Stimulated activated CD8-positive, alpha-beta memory T cell treated with anti-CD3 and anti-CD28 coated beads, Interleukin-7, amount 100 ng/mL, for 4 hours (primary cell): ENCODE data around the gene FIS1.
"Not testable (repeated sequence)": the region's sequence is repeated elsewhere in the genome, so short reads cannot be mapped to it uniquely, and the experiment has no call there.

ENCODE experiments used
- DNase-seq, 2 donors: peaks; one replicate each; pipeline ENCODE4 v3.0.0-alpha.2; 2020; ENCODE audit warnings: low read depth in 2 of 2

Gene FIS1

GRCh38 chr7:101205901-101206664 is 38.8 kb downstream of the FIS1 start:
- DNase-seq: no peak

GRCh38 chr7:101203740-101204738 is 40.8 kb downstream of the FIS1 start:
- DNase-seq: not testable (repeated sequence)

- no peak for DNase-seq
These were observed 42.3 kb downstream of the FIS1 start for GRCh38 chr7:101202603-101202918.

- no peak for DNase-seq
These were observed 42.9 kb downstream of the FIS1 start for GRCh38 chr7:101201695-101202602.

GRCh38 chr7:101200862-101201599 is 43.9 kb downstream of the FIS1 start, which contains the start of gene MOGAT3:
MOGAT3 (minus strand) TSS chr7:101201036; CDS start chr7:101200854, 182 bp downstream.
- no peak for DNase-seq

GRCh38 chr7:101200504-101200861 is 44.4 kb downstream of the FIS1 start:
- no peak for DNase-seq

- not testable (repeated sequence) for DNase-seq
These were observed 45.4 kb downstream of the FIS1 start for GRCh38 chr7:101199522-101199921.

- no peak for DNase-seq
These were observed 46.4 kb downstream of the FIS1 start for GRCh38 chr7:101198476-101198875.

- DNase-seq: no peak
These were observed 46.9 kb downstream of the FIS1 start for GRCh38 chr7:101197991-101198390.

GRCh38 chr7:101195884-101196283 is 49.0 kb downstream of the FIS1 start:
- DNase-seq: no peak
